A549 (cell line): Measurements from ENCODE around the gene CCNYL1. TPM values are rescaled to one million over a fixed set of nuclear protein-coding genes. Genes with fewer than 3 reads are reported as not detected.

Experiments
- BHLHE40 ChIP-seq: IDR thresholded peaks from 2 replicates; pipeline ENCODE4 v1.6.1; 2012; ENCODE audit warnings: low read depth, low read length, inconsistent platforms
- CBX2 ChIP-seq: fragments of 200-600 bp; sonication (generic); IDR thresholded peaks from 2 replicates; pipeline ENCODE4 v1.6.1; 2016; ENCODE audit warnings: low read depth, mild to moderate bottlenecking, borderline replicate concordance
- CEBPB ChIP-seq, 2 experiments: fragments of >200 bp in 1 of 2; sonication (Bioruptor Twin) in 1 of 2; formaldehyde crosslinking in 1 of 2; IDR thresholded peaks; 2 replicates each; pipeline ENCODE4 v1.6.1; 2012 to 2016
- CHD2 ChIP-seq: fragments of 150-350 bp; IDR thresholded peaks from 2 replicates; pipeline ENCODE4 v1.6.1; 2014; ENCODE audit warnings: low read length; ENCODE audit not compliant: partially characterized antibody
- CHD4 ChIP-seq: fragments of 200-600 bp; sonication (generic); IDR thresholded peaks from 2 replicates; pipeline ENCODE4 v1.6.1; 2016; ENCODE audit warnings: antibody characterized with exemption, mild to moderate bottlenecking, borderline replicate concordance
- EHF ChIP-seq: fragments of 250-450 bp; sonication (Bioruptor Pico); IDR thresholded peaks from 2 replicates; pipeline ENCODE4 v1.5.0; 2020; ENCODE audit warnings: mild to moderate bottlenecking
- EHMT2 ChIP-seq: fragments of 200-600 bp; sonication (generic); IDR thresholded peaks from 2 replicates; pipeline ENCODE4 v1.6.1; 2016; ENCODE audit warnings: antibody characterized with exemption, low read depth, mild to moderate bottlenecking, moderate library complexity
- EP300 ChIP-seq, 2 experiments: fragments of >200 bp; sonication (Bioruptor Twin); formaldehyde crosslinking; IDR thresholded peaks; 2 replicates in 1 of 2; 3 replicates in 1 of 2; pipeline ENCODE4 v1.6.1; 2016 to 2017
- ESRRA ChIP-seq: fragments of 150-350 bp; IDR thresholded peaks from 2 replicates; pipeline ENCODE4 v1.6.1; 2014; ENCODE audit warnings: mild to moderate bottlenecking, low read length, borderline replicate concordance
- FOSL2 ChIP-seq, 2 experiments: fragments of 450-650 bp in 1 of 2; fragments of >200 bp in 1 of 2; sonication (Bioruptor Twin) in 1 of 2; formaldehyde crosslinking; IDR thresholded peaks; 2 replicates each; pipeline versions ENCODE4 v1.5.0 to v1.6.1; 2016 to 2020; ENCODE audit warnings: mild to moderate bottlenecking in 1 of 2, moderate library complexity in 1 of 2
- HOXA7 ChIP-seq: fragments of 250-450 bp; sonication (Bioruptor Pico); IDR thresholded peaks from 2 replicates; pipeline ENCODE4 v1.5.0; 2020; ENCODE audit warnings: mild to moderate bottlenecking, moderate library complexity
- HOXB13 ChIP-seq: fragments of 250-450 bp; sonication (Bioruptor Pico); IDR thresholded peaks from 2 replicates; pipeline ENCODE4 v1.5.0; 2020; ENCODE audit warnings: low read depth, mild to moderate bottlenecking, moderate library complexity
- JUN ChIP-seq, 2 experiments: fragments of >200 bp; sonication (Bioruptor Twin); formaldehyde crosslinking; IDR thresholded peaks; 2 replicates in 1 of 2; 3 replicates in 1 of 2; pipeline ENCODE4 v1.6.1; 2016 to 2017
- MAFK ChIP-seq: fragments of 450-650 bp; IDR thresholded peaks from 2 replicates; pipeline ENCODE4 v1.6.1; 2014; ENCODE audit not compliant: partially characterized antibody
- MYC ChIP-seq: IDR thresholded peaks from 2 replicates; pipeline ENCODE4 v1.6.1; 2012; ENCODE audit warnings: mild to moderate bottlenecking, inconsistent platforms, low read length, improper control_type of control experiment, borderline replicate concordance
- NFE2L2 ChIP-seq: fragments of 150-350 bp; conservative IDR thresholded peaks from 2 replicates; pipeline ENCODE4 v1.6.1; 2014; ENCODE audit warnings: low read length
- NPAS2 ChIP-seq: fragments of 250-450 bp; sonication (Bioruptor Pico); IDR thresholded peaks from 2 replicates; pipeline ENCODE4 v1.8.0; 2022; ENCODE audit warnings: mild to moderate bottlenecking, moderate library complexity, borderline replicate concordance
- POLR2A ChIP-seq: IDR thresholded peaks from 2 replicates; pipeline ENCODE4 v1.6.1; 2012; ENCODE audit warnings: mild to moderate bottlenecking, low read length
- POLR2AphosphoS2 ChIP-seq: conservative IDR thresholded peaks from 2 replicates; pipeline ENCODE4 v1.6.1; 2012; ENCODE audit warnings: low read length, improper control_type of control experiment, inconsistent platforms
- RAD21 ChIP-seq, 2 experiments: fragments of >200 bp in 1 of 2; sonication (Bioruptor Twin) in 1 of 2; formaldehyde crosslinking in 1 of 2; IDR thresholded peaks in 1 of 2; conservative IDR thresholded peaks in 1 of 2; 2 replicates in 1 of 2; 3 replicates in 1 of 2; pipeline ENCODE4 v1.6.1; 2012 to 2018; ENCODE audit warnings: inconsistent platforms in 1 of 2
- RARB ChIP-seq: fragments of 250-450 bp; sonication (Bioruptor Pico); IDR thresholded peaks from 2 replicates; pipeline ENCODE4 v1.8.0; 2021; ENCODE audit warnings: mild to moderate bottlenecking, moderate library complexity
- RCOR1 ChIP-seq: fragments of 150-350 bp; IDR thresholded peaks from 2 replicates; pipeline ENCODE4 v1.6.1; 2014; ENCODE audit warnings: antibody characterized with exemption, low read length, low read depth
- RFX5 ChIP-seq: fragments of 450-650 bp; IDR thresholded peaks from 2 replicates; pipeline ENCODE4 v1.7.1; 2014; ENCODE audit warnings: antibody characterized with exemption, mild to moderate bottlenecking, moderate library complexity
- SMC3 ChIP-seq: fragments of >200 bp; sonication (Bioruptor Twin); formaldehyde crosslinking; IDR thresholded peaks from 3 replicates; pipeline ENCODE4 v1.6.1; 2018; ENCODE audit warnings: inconsistent platforms
- SREBF2 ChIP-seq: fragments of 450-650 bp; IDR thresholded peaks from 2 replicates; pipeline ENCODE4 v1.6.1; 2014; ENCODE audit warnings: mild to moderate bottlenecking, moderate library complexity
- TFCP2L1 ChIP-seq: fragments of 250-450 bp; sonication (Bioruptor Pico); IDR thresholded peaks from 2 replicates; pipeline ENCODE4 v1.5.0; 2021; ENCODE audit warnings: mild to moderate bottlenecking
- TP53 ChIP-seq: fragments of 250-450 bp; sonication (Bioruptor Pico); IDR thresholded peaks from 2 replicates; pipeline ENCODE4 v1.5.0; 2021; ENCODE audit warnings: mild to moderate bottlenecking, moderate library complexity
- ZC3H11A ChIP-seq: fragments of 450-650 bp; IDR thresholded peaks from 2 replicates; pipeline ENCODE4 v1.6.1; 2014; ENCODE audit warnings: antibody characterized with exemption, mild to moderate bottlenecking
- polyA plus RNA-seq, 4 experiments: library from polyadenylated mRNA; depleted of rRNA in 3 of 4; stranded (reverse); fragments of >200 nt; fragmentation: RNase III in 1 of 4; extraction: RNeasy Plus Mini Kit Qiagen cat#74134 plus additional on column Dnase treatment in 1 of 4; gene quantifications; 2 replicates in 3 of 4; 3 replicates in 1 of 4; pipeline ENCODE4 v1.2.3, GENCODE V29; 2011 to 2017
- TF ChIP-seq, protein P1 (sequence below): fragments of 250-450 bp; sonication (Bioruptor Pico); IDR thresholded peaks from 2 replicates; pipeline ENCODE4 v1.5.0; 2021; ENCODE audit warnings: mild to moderate bottlenecking, moderate library complexity, borderline replicate concordance
- TF ChIP-seq, protein P2 (sequence below): IDR thresholded peaks from 2 replicates; pipeline ENCODE4 v1.6.1; 2012; ENCODE audit warnings: low read depth, borderline replicate concordance
- TF ChIP-seq, protein P3 (sequence below): fragments of >200 bp; sonication (Bioruptor Twin); formaldehyde crosslinking; IDR thresholded peaks from 2 replicates; pipeline ENCODE4 v1.6.1; 2016
- TF ChIP-seq, protein P4 (sequence below): fragments of >200 bp; sonication (Bioruptor Twin); formaldehyde crosslinking; IDR thresholded peaks from 3 replicates; pipeline ENCODE4 v1.6.1; 2016
- TF ChIP-seq, protein P5 (sequence below): fragments of 450-650 bp; IDR thresholded peaks from 2 replicates; pipeline ENCODE4 v1.6.1; 2014; ENCODE audit warnings: antibody characterized with exemption
- TF ChIP-seq, protein P6 (sequence below): fragments of >200 bp; sonication (Bioruptor Twin); formaldehyde crosslinking; IDR thresholded peaks from 3 replicates; pipeline ENCODE4 v1.5.1; 2016
- TF ChIP-seq, protein P7 (sequence below): fragments of 150-350 bp; IDR thresholded peaks from 2 replicates; pipeline ENCODE4 v1.6.1; 2014; ENCODE audit warnings: low read depth, mild to moderate bottlenecking, low read length

The CCNYL1 gene
- polyA plus RNA-seq, 2 of the 4 experiments (the other 2 are of a cell fraction), result 16.9 to 31.6 TPM

DNA sequence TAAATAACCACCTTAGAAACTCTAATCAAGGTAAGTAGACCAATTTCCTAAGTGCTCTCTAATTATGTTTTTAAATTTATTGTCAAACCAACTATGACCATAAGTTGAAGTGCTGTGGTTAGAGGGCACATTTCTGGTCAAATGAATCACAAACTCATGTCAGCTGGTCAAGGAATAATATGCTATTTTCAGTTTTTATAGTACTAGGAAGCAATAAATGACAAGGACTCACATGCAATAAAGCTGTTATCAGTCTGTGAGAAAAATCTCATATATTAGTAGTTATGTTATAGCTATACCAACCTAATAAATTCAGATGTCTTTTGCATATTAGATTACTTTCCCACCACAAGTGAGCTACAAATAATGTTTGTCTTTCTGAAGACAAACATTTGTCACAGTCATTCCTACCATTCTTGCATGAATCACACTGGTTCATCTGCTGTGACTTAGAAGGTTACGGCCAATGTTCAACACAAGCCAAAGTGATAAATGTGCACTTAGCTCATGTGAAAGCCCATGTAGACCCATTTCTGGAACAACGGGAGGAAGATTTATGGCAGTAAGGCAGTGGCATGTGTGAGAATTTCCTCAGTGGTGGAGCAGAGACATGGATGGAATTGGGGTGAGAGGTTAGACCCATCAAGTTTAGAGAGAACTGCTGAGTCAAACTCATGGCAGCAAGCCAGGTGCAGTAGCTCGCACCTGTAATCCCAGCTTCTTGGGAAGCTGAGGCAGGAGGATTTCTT lies 27.4 kb upstream of the CCNYL1 start (continued):
- TF ChIP-seq EP300 (IDR thresholded peaks at IDR 0.05), result peak; percentile 48 to 75; a peak in 3 of 5 replicates
- no peak for TF ChIP-seq RAD21 (conservative IDR thresholded peaks at IDR 0.05 in 1 of 2, IDR thresholded peaks at IDR 0.05 in 1 of 2)
- no peak for TF ChIP-seq NPAS2 (CRISPR knock-in tag)
- TF ChIP-seq BHLHE40, result no peak
- 0 out of 2 replicates have a peak, but pooled peaks have one; percentile 14 for TF ChIP-seq CHD4
- peak; percentile 90 for TF ChIP-seq MAFK
- TF ChIP-seq CBX2, result no peak
- TF ChIP-seq NFE2L2, result peak; percentile 48; the same call in 1 of the 2 replicates
- TF ChIP-seq POLR2A, result no peak
- peak in 1 of 2 experiments; percentile 62; a peak in 2 of 4 replicates for TF ChIP-seq CEBPB (IDR thresholded peaks at IDR 0.05)
- TF ChIP-seq, protein P1, sequence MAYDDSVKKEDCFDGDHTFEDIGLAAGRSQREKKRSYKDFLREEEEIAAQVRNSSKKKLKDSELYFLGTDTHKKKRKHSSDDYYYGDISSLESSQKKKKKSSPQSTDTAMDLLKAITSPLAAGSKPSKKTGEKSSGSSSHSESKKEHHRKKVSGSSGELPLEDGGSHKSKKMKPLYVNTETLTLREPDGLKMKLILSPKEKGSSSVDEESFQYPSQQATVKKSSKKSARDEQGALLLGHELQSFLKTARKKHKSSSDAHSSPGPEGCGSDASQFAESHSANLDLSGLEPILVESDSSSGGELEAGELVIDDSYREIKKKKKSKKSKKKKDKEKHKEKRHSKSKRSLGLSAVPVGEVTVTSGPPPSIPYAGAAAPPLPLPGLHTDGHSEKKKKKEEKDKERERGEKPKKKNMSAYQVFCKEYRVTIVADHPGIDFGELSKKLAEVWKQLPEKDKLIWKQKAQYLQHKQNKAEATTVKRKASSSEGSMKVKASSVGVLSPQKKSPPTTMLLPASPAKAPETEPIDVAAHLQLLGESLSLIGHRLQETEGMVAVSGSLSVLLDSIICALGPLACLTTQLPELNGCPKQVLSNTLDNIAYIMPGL (CRISPR knock-in tag), result no peak
- TF ChIP-seq EHF (CRISPR knock-in tag), result no peak
- TF ChIP-seq RFX5, result no peak
- no peak for TF ChIP-seq CHD2
- TF ChIP-seq, protein P2, sequence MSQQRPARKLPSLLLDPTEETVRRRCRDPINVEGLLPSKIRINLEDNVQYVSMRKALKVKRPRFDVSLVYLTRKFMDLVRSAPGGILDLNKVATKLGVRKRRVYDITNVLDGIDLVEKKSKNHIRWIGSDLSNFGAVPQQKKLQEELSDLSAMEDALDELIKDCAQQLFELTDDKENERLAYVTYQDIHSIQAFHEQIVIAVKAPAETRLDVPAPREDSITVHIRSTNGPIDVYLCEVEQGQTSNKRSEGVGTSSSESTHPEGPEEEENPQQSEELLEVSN, result 0 out of 2 replicates have a peak, but pooled peaks have one; percentile 30
- no peak for TF ChIP-seq ZC3H11A
- peak; percentile 18; the same call in 1 of the 2 replicates for TF ChIP-seq HOXB13
- no peak for TF ChIP-seq EHMT2
- peak; percentile 95 for TF ChIP-seq HOXA7 (CRISPR knock-in tag)
- no peak for TF ChIP-seq SMC3
- TF ChIP-seq, protein P3, sequence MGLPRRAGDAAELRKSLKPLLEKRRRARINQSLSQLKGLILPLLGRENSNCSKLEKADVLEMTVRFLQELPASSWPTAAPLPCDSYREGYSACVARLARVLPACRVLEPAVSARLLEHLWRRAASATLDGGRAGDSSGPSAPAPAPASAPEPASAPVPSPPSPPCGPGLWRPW, result no peak
- TF ChIP-seq FOSL2 (IDR thresholded peaks at IDR 0.05), result peak; percentile 93
- TF ChIP-seq FOSL2 (CRISPR knock-in tag; IDR thresholded peaks at IDR 0.05), result peak; percentile 98
- TF ChIP-seq POLR2AphosphoS2, result no peak
- TF ChIP-seq RARB (CRISPR knock-in tag), result peak; percentile 85
- TF ChIP-seq, protein P4, sequence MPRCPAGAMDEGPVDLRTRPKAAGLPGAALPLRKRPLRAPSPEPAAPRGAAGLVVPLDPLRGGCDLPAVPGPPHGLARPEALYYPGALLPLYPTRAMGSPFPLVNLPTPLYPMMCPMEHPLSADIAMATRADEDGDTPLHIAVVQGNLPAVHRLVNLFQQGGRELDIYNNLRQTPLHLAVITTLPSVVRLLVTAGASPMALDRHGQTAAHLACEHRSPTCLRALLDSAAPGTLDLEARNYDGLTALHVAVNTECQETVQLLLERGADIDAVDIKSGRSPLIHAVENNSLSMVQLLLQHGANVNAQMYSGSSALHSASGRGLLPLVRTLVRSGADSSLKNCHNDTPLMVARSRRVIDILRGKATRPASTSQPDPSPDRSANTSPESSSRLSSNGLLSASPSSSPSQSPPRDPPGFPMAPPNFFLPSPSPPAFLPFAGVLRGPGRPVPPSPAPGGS, result 0 out of 3 replicates have a peak, but pooled peaks have one; percentile 59
- TF ChIP-seq, protein P5, sequence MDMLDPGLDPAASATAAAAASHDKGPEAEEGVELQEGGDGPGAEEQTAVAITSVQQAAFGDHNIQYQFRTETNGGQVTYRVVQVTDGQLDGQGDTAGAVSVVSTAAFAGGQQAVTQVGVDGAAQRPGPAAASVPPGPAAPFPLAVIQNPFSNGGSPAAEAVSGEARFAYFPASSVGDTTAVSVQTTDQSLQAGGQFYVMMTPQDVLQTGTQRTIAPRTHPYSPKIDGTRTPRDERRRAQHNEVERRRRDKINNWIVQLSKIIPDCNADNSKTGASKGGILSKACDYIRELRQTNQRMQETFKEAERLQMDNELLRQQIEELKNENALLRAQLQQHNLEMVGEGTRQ, result no peak
- TF ChIP-seq, protein P6, sequence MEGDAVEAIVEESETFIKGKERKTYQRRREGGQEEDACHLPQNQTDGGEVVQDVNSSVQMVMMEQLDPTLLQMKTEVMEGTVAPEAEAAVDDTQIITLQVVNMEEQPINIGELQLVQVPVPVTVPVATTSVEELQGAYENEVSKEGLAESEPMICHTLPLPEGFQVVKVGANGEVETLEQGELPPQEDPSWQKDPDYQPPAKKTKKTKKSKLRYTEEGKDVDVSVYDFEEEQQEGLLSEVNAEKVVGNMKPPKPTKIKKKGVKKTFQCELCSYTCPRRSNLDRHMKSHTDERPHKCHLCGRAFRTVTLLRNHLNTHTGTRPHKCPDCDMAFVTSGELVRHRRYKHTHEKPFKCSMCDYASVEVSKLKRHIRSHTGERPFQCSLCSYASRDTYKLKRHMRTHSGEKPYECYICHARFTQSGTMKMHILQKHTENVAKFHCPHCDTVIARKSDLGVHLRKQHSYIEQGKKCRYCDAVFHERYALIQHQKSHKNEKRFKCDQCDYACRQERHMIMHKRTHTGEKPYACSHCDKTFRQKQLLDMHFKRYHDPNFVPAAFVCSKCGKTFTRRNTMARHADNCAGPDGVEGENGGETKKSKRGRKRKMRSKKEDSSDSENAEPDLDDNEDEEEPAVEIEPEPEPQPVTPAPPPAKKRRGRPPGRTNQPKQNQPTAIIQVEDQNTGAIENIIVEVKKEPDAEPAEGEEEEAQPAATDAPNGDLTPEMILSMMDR, result no peak
- no peak for TF ChIP-seq SREBF2
- no peak for TF ChIP-seq TFCP2L1 (CRISPR knock-in tag)
- TF ChIP-seq, protein P7, sequence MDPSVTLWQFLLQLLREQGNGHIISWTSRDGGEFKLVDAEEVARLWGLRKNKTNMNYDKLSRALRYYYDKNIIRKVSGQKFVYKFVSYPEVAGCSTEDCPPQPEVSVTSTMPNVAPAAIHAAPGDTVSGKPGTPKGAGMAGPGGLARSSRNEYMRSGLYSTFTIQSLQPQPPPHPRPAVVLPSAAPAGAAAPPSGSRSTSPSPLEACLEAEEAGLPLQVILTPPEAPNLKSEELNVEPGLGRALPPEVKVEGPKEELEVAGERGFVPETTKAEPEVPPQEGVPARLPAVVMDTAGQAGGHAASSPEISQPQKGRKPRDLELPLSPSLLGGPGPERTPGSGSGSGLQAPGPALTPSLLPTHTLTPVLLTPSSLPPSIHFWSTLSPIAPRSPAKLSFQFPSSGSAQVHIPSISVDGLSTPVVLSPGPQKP, result no peak
- TF ChIP-seq RCOR1, result 0 out of 2 replicates have a peak, but pooled peaks have one; percentile 10
- TF ChIP-seq TP53 (CRISPR knock-in tag), result no peak
- no peak for TF ChIP-seq ESRRA
- no peak for TF ChIP-seq MYC
- peak; percentile 87 to 88; a peak in 4 of 5 replicates for TF ChIP-seq JUN (IDR thresholded peaks at IDR 0.05)
